ENCODE results near the gene DHRS7C.

Gene DHRS7C

DNA sequence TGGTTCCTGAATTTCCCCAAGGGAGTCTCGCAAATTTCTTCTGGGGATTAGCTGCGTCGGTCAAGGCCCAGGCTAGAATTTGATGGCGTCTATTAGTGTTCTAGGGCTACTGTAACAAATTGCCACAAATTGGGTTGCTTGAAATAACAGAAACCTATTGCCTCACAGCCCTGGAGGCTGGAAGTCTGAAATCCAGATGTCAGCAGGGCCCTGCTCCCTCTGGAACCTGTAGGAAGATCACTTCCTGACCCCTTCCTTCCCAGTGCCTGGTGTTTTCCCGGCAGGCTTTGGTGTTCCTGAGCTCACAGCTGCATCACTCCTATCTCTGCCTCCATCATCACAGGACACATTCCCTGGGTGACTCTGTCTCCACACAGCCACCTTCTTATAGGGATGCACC lies 24.4 kb downstream of the DHRS7C start:
- no peak for DNase-seq (ENCODE audit: low read depth, low spot score)

DNA sequence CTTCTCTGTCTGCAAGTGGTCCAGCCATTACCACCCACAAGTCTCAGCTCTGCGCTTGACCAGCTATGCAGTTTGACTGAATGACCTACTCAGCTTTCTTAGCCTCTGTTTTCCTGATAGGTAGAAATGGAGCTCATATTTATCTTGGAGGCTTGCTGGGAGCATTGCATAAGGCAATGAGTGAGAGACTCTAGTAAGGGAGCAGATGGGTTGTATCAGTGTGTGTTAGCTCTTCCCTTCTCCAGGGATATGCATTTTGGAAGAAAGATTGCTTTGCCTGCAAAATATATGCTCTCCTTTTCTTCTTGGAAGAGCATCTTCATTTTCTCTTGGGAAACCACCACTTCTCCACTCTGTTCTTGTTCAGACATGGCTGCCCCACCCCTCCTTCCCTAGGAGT lies 26.1 kb downstream of the DHRS7C start:
- no peak for DNase-seq (ENCODE audit: low read depth, low spot score)

DNA sequence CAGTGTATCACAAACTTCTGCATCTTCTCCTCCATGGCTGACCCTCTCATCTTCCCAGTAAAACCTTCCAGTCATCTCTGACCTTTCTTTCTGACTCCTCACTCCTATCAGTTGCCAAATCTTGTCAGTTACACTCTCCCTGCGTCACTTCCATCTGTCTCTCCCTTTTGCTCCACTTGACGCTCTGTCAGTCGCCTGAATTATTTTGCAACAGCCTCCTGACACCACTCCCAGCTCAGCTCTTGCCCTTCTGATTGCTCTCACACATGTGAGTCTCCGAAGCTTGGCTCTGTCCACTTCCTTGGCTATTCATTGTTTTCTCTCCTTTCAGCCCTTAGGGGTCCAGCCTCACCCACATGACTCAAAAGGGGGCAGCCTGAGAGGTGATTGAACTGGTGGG lies 27.7 kb downstream of the DHRS7C start:
- DNase-seq (ENCODE audit: low read depth, low spot score): no peak

DNA sequence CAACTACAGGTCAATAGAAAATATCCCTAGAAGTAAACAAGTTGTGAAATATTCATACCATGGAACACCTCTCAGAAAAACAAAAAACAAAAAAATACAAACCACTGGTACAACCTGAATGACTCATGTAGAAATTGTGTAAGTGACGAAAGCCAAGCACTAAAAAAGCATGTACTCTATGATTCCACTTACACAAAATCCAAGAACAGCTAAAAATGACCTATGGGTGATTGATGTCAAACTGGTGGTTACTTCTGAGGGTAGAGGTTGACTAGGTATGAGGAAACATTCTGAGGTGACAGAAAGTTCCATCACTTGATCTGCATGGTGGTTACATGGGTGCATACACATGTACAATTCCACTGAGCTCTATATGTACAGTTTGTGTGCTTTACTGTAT lies 31.1 kb downstream of the DHRS7C start:
- no peak for DNase-seq (ENCODE audit: low read depth, low spot score)

DNA sequence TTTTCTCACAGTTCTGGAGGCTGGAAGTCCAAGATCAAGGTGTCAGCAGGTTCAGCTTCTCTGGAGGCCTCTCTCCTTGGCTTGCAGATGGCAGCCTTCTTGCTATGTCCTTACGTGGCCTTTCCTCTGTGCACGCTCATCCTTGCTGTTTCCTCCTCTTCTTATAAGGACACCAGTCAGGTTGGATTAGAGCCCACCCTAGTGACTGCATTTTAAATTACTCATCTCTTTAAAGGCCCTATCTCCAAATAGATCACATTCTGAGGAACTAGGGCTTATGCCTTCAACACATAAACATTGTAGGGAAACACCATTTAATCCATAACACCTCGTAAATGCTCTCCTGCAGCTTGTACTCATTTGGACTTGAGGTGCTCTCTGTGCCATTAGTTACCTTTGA lies 36.3 kb downstream of the DHRS7C start:
- DNase-seq (ENCODE audit: low read depth, low spot score): no peak

GRCh38 chr17:9750524-9750923 lies 40.9 kb downstream of the DHRS7C start:
- DNase-seq (ENCODE audit: low read depth, low spot score): no peak

- no peak for DNase-seq (ENCODE audit: low read depth, low spot score)
Observed at GRCh38 chr17:9729735-9730420, 61.5 kb downstream of the DHRS7C start.

- DNase-seq (ENCODE audit: low read depth, low spot score): peak; percentile 15
Observed at GRCh38 chr17:9729034-9729650, 62.2 kb downstream of the DHRS7C start.

- DNase-seq (ENCODE audit: low read depth, low spot score): no peak
Observed at GRCh38 chr17:9728564-9728963, 62.8 kb downstream of the DHRS7C start.

DNA sequence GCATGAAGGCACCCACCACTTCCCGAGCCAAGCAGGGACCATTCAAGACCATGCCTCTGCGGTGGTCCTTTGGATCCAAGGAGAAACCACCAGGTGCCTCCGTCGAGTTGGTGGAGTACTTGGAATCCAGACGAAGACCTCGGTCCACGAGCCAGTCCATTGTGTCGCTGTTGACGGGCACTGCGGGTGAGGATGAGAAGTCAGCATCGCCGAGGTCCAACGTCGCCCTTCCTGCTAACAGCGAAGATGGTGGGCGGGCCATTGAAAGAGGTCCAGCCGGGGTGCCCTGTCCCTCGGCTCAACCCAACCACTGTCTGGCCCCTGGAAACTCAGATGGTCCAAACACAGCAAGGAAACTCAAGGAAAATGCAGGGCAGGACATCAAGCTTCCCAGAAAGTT lies 63.4 kb downstream of the DHRS7C start:
- DNase-seq (ENCODE audit: low read depth, low spot score): no peak

DNA sequence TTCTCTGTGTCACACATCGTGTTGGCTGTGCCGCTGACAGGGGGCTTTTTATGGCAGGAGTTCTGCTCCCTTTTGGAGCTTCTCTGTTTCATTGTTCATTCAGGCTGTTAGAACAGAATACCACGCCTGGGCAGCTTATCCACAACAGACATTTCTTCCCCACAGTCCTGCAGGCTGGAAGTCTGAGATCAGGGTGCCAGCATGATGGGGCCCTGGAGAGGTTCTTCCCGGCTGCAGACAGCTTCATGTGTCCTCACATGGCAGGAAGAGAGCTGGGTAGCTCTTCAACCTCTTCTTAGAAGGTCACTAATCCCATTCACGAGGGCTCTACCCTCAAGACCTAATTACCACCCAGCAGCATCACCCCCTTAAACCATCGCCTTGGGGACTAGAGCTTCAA lies 65.1 kb downstream of the DHRS7C start:
- no peak for DNase-seq (ENCODE audit: low read depth, low spot score)

DNA sequence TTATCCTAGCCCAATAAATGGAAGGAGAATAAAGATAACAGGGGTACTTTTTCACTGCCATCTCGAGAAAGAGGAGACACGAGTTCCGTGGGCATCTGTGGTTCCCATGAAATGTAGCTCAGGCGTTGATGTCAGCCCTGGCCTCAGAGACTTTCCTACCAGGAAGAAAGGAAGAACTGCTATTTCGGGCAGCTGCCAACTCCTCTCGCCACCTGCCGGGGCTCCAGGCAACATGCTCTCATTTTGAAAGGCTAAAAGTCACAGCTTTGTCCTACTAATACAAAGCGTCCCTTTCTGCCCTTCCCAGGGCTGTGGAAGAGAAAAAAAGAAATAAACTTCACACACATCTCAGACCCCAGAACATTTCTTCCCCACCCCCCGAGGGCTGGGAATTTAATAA lies 65.8 kb downstream of the DHRS7C start:
- no peak for DNase-seq (ENCODE audit: low read depth, low spot score)
